ENCODE results near the gene CDH13. TPM values are rescaled to one million over a fixed set of nuclear protein-coding genes. Genes with fewer than 3 reads are reported as not detected.
A peak's percentile ranks its signal among the peaks of the same experiment; 100 is the strongest.

CDH13 gene
- total and polyA plus RNA-seq, 8 donors, result 0.12 to 21.4 (median 1.7) TPM; not detected in 1

GRCh38 chr16:83682116-83682867 is 1055.5 kb downstream of the CDH13 start:
- Histone ChIP-seq H3K27ac (no peak overlapping the region), H3K9me3 (no peaks in the 10 kb centered on the region), H3K36me3 (no peaks in the 10 kb centered on the region), H3K4me1 (no peaks in the 10 kb centered on the region), H3K27me3 (peaks cover 0 to 14% (median 0%) of the 10 kb centered on the region in 3 donors), H3K4me3 (no peak overlapping the region)
- peak in 1 of 2 donors; percentile 5 for DNase-seq
- intact Hi-C loops (cut with DNase I; ENCODE audit: low total_unique reads), result no loop called here
- TF ChIP-seq CTCF (IDR thresholded peaks at IDR 0.05) (no peak), POLR2A (IDR thresholded peaks at IDR 0.05) (no peak), POLR2AphosphoS5 (IDR thresholded peaks at IDR 0.05) (no peak), EP300 (IDR thresholded peaks at IDR 0.05) (no peak)
- WGBS, 5 donors, result 66 to 76% (median 68%) methylated on average over 13 of the region's 13 CpGs

- peaks cover 0 to 14% (median 0%) of the 10 kb centered on the region in 3 donors for H3K27me3 ChIP-seq
- H3K9me3 ChIP-seq, result no peaks in the 10 kb centered on the region
- intact Hi-C loops (cut with DNase I; ENCODE audit: low total_unique reads), result no loop called here
- H3K27ac ChIP-seq, result no peak overlapping the region
- TF ChIP-seq CTCF (IDR thresholded peaks at IDR 0.05) (no peak), POLR2A (IDR thresholded peaks at IDR 0.05) (no peak), EP300 (IDR thresholded peaks at IDR 0.05) (no peak), POLR2AphosphoS5 (IDR thresholded peaks at IDR 0.05) (no peak)
- H3K36me3 ChIP-seq, result no peaks in the 10 kb centered on the region
- no peak for DNase-seq
- H3K4me1 ChIP-seq, result no peaks in the 10 kb centered on the region
- WGBS, 5 donors, result 40 to 44% (median 40%) methylated on average over 6 to 7 of the region's 7 CpGs
- no peak overlapping the region for H3K4me3 ChIP-seq
These were observed 1056.1 kb downstream of the CDH13 start for GRCh38 chr16:83682868-83683235.

GRCh38 chr16:83685615-83686165 is 1058.9 kb downstream of the CDH13 start:
- 77 to 82% (median 79%) methylated on average over 8 of the region's 8 CpGs for WGBS, 5 donors
- peaks cover 0 to 13% (median 6%) of the 10 kb centered on the region in 4 donors for H3K4me1 ChIP-seq
- intact Hi-C loops (cut with DNase I; ENCODE audit: low total_unique reads), result no loop called here
- H3K27me3 ChIP-seq, result peaks cover 0 to 14% (median 0%) of the 10 kb centered on the region in 3 donors
- H3K27ac ChIP-seq, result no peak overlapping the region
- TF ChIP-seq POLR2A (IDR thresholded peaks at IDR 0.05) (no peak), POLR2AphosphoS5 (IDR thresholded peaks at IDR 0.05) (no peak), CTCF (IDR thresholded peaks at IDR 0.05) (no peak)
- DNase-seq, result no peak
- no peak overlapping the region for H3K4me3 ChIP-seq
- no peaks in the 10 kb centered on the region for H3K36me3 ChIP-seq
- no peaks in the 10 kb centered on the region for H3K9me3 ChIP-seq

- 90 to 95% (median 92%) methylated on average over 3 of the region's 3 CpGs for WGBS, 5 donors
- TF ChIP-seq CTCF (IDR thresholded peaks at IDR 0.05) (no peak), POLR2AphosphoS5 (IDR thresholded peaks at IDR 0.05) (no peak), EP300 (IDR thresholded peaks at IDR 0.05) (no peak), POLR2A (IDR thresholded peaks at IDR 0.05) (no peak)
- DNase-seq, result no peak
- intact Hi-C loops (cut with DNase I; ENCODE audit: low total_unique reads), result no loop called here
- H3K27me3 ChIP-seq, result peaks cover 0 to 10% (median 0%) of the 10 kb centered on the region in 3 donors
- no peaks in the 10 kb centered on the region for H3K36me3 ChIP-seq
- H3K4me1 ChIP-seq, result peaks cover 0 to 13% (median 6%) of the 10 kb centered on the region in 4 donors
- H3K27ac ChIP-seq, result no peak overlapping the region
- H3K9me3 ChIP-seq, result no peaks in the 10 kb centered on the region
- no peak overlapping the region for H3K4me3 ChIP-seq
These were observed 1060.0 kb downstream of the CDH13 start for GRCh38 chr16:83686726-83687125.
